HG03025 (cell line): Measurements from ENCODE around the gene RNU6-9.
A peak's percentile ranks its signal among the peaks of the same experiment; 100 is the strongest.
"Not testable (repeated sequence)": the region's sequence is repeated elsewhere in the genome, so short reads cannot be mapped to it uniquely, and the experiment has no call there.

ENCODE experiments used
- ATAC-seq: cut with Tn5 transposase; IDR thresholded peaks from one replicate; pipeline ENCODE4 v1.9.1; 2021; ENCODE audit warnings: mild to moderate bottlenecking, moderate library complexity; ENCODE audit not compliant: unreplicated experiment, low FRiP score

Gene RNU6-9

DNA sequence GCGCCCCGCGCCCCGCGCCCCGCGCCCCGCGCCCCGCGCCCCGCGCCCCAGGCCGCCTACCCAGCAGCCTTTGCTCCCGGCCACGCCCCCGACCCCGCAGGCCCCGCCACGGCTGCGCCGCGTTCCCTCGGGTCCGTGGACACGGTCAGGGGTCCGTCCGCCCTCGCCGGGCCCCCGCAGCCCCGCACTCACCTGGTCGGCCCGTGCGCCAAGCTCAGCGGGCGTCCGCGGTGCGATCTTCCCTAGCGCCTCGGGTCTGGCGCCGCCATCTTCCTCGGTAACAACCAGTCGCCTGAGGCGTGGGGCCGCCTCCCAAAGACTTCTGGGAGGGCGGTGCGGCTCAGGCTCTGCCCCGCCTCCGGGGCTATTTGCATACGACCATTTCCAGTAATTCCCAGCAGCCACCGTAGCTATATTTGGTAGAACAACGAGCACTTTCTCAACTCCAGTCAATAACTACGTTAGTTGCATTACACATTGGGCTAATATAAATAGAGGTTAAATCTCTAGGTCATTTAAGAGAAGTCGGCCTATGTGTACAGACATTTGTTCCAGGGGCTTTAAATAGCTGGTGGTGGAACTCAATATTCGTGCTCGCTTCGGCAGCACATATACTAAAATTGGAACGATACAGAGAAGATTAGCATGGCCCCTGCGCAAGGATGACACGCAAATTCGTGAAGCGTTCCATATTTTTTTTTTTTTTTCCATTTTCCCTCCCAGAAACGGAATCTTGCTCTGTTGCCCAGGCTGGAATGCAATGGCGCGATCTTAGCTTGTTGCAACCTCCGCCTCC, at the start of gene RNU6-9, which contains the start of gene MED16:
Gene RNU6-9 (plus strand): TSS at position 591 of the 796 bp plus-strand sequence.
Gene MED16 (minus strand): TSS at position 294 of the 796 bp plus-strand sequence. CDS start 2,056 bp downstream, outside the sequence.
- peak; percentile 70 for ATAC-seq

DNA sequence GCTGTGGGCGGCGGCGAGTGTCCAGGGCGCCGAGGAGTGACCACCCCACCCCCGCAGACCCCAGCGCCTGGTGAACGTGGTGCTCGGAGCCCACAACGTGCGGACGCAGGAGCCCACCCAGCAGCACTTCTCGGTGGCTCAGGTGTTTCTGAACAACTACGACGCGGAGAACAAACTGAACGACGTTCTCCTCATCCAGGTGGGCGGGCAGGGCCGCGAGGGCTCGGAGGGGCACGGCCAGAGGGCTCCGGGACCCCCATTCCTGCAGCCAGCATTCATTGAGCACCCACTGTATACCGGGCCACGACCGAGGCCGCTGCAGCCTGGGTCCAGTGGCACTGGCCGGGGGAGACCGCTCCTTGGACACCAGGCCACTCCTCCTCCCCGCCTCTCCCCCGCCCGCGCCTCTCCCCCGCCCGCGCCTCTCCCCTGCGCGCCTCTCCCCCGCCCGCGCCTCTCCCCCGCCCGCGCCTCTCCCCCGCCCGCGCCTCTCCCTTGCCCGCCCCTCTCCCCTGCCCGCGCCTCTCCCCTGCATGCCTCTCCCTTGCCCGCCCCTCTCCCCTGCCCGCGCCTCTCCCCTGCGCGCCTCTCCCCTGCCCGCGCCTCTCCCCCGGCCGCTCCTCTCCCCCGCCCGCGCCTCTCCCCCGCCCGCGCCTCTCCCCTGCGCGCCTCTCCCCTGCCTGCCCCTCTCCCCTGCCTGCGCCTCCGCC, 49.3 kb upstream of the RNU6-9 start:
- no peak for ATAC-seq

DNA sequence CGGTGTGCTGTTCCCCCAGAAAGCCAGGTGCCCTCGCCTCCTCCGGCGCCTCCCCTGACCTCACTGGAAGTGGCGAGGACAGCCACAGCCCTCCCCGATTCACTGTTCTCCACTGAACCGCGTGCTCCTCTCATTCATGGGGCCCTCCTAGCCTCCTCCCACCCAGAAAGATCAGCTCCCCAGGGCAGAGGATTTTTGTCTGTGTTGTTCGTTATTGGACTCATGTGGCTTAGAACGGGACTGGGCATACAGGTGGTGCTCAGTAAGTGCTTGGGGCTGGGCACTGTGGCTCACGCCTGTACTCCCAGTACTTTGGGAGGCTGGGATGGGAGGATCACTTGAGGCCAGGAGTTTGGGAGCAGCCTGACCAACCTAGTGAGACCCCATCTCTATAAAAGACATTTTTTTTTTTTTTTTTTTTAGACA, 48.7 kb upstream of the RNU6-9 start:
- ATAC-seq: no peak

DNA sequence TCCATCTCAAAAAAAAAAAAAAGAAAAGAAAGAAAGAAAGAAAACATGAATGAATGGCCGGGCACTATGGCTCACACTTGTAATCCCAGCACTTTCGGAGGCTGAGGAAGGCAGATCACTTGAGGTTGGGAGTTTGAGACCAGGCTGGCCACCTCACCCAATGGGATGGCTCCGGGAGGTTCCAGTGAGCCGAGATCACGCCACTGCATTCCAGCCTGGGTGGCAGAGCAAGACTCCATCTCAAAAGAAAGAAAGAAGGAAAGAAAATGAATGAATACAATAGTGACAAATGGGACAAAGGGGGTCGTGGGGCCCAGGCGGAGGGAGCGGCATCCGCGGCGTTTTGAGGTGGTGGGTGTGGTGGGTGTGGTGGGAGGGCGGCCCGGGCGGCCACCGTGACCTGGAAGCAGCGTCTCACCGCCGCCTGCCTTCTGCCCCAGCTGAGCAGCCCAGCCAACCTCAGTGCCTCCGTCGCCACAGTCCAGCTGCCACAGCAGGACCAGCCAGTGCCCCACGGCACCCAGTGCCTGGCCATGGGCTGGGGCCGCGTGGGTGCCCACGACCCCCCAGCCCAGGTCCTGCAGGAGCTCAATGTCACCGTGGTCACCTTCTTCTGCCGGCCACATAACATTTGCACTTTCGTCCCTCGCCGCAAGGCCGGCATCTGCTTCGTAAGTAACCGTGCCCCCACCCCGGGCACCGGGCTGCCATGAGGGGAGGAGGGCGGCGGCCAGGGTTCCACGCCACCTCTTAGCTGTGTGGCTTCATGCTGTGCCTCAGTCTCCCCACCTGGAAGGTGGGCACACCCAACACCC, 47.4 kb upstream of the RNU6-9 start:
- ATAC-seq: no peak

DNA sequence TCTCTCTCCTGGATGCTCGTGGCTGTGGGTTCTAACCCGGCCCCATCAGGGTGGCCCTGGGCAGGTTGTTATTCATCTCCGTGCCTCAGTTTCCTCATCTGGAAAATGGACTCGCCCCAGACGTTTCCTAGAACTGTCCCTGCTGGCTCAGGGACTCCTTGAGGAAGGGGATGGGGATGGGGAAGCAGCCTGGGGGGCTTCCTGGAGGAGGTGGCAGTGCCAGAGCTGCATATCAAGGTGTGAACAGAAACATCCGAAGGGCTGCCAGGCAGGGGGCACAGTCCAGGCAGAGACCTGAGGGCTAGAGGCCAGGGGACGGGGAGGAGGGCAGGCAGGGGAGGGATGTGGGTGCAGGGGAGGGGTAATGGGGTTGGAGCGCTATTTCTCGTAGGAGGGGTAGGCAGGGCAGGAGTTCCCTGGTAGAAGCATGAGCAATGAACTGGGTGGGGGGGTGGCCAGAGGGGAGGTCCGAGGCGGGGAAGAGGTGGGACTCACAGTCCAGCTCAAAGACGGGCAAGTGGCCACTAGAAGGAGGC, 44.8 kb upstream of the RNU6-9 start:
- ATAC-seq: no peak

DNA sequence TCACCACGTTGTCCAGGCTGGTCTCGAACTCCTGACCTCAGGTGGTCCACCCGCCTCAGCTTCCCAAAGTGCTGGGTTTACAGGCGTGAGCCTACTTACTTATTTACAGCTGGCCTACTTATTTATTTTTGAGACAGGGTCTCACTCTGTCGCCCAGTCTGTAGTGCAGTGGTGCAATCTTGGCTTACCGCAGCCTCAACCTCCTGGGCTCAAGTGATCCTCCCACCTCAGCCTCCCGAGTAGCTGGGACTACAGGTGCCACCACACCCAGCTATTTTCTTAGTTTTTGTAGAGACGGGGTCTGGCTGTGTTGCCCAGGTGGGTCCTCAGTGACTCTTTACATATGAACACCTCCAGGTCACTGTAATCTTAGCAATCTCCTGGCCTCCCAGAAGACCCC, 44.1 kb upstream of the RNU6-9 start:
- not testable (repeated sequence) for ATAC-seq

DNA sequence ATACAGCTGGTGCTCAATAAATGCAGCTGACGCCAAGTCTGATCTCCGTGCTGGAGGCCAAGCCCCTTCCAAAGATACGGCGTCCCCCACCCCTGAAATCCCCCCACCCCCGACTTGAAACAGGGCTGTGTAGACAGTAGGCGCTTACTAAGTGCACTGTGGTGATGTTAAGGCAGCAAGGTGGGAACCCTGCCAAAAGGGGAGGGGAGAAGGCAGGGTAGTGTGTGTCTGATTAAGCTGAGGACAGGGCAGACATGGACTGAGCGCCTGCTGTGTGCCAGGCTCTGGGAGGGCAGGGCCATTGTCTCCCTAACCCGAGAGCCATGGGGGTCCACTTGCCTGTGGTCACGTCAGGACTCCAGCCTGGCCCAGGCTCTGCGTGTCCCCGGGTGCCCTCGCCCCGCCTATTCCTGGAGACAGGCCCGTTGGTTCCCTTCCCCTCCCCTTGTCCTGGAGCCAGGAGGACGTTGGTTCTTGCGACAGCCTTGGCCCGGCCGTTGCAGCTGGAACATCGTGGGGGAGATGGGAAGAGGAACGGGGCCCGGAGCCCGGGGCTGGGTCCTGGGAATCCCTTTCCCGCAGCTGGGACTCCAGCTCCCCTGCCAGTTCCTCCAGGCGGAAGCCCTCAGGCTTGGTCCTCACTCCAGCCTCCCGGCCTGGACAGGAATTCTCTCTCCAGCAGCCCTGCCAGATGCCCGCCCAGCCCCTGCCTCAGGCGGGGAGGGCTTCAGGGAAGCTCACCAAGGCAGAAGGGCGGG, 42.9 kb upstream of the RNU6-9 start:
- ATAC-seq: no peak

DNA sequence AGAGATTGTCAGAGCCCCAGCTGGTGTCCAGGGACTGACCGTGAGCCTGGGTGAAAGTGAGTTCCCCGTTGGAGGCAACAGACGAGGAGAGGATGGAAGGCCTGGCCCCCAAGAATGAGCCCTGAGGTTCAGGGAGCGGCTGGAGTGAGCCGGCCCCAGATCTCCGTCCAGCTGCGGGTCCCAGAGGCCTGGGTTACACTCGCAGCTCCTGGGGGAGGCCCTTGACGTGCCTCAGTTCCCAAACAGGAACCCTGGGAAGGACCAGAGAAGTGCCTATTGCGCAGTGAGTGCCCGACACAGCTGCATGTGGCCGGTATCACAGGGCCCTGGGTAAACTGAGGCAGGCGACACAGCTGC, 42.3 kb upstream of the RNU6-9 start:
- ATAC-seq: no peak

DNA sequence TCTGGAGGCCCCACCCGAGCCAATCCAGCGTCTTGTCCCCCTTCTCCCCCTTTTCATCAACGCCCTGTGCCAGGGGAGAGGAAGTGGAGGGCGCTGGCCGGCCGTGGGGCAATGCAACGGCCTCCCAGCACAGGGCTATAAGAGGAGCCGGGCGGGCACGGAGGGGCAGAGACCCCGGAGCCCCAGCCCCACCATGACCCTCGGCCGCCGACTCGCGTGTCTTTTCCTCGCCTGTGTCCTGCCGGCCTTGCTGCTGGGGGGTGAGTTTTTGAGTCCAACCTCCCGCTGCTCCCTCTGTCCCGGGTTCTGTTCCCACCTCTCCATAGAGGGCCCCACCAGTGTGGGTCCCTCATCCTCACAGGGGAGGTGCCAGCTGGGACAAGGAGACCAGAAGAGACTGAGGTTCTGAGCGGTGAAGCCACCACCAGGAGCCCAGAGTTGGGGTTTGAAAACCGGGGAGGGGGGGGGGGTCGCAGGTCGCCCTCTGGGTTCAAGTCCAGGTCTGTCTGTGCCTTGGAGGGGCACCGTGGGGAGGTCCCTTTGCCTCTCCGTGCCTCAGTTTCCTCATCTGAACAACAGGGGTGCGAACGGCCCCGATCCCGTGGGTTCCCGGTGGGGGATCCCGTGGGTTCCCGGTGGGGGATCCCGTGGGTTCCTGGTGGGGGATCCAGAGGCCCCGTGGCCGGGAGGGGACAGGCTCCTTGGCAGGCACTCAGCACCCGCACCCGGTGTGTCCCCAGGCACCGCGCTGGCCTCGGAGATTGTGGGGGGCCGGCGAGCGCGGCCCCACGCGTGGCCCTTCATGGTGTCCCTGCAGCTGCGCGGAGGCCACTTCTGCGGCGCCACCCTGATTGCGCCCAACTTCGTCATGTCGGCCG, 40.9 kb upstream of the RNU6-9 start, which contains the start of gene ELANE:
Gene ELANE (plus strand): TSS at position 168 of the 878 bp plus-strand sequence. CDS start 26 bp downstream, at position 194.
- no peak for ATAC-seq

DNA sequence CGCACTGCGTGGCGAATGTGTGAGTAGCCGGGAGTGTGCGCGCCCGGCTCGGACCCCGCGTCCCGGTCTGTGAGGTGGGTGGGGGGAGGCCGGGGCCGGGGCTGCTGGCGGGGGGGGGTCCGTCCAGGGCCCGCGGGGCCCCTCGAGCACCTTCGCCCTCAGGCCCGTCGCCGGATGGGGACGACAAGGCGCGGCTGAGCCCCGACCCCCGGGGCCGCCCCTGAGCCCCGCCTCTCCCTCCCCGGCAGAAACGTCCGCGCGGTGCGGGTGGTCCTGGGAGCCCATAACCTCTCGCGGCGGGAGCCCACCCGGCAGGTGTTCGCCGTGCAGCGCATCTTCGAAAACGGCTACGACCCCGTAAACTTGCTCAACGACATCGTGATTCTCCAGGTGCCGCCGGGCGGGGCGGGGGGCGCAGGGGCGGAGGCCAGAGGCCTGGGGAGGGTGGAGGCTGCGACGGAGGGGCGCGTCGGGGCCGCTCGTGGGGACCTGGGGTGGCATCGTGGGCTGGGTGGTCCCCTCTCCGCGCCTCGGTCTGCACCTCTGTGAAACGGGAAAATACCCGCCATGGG, 40.2 kb upstream of the RNU6-9 start:
- ATAC-seq: no peak

DNA sequence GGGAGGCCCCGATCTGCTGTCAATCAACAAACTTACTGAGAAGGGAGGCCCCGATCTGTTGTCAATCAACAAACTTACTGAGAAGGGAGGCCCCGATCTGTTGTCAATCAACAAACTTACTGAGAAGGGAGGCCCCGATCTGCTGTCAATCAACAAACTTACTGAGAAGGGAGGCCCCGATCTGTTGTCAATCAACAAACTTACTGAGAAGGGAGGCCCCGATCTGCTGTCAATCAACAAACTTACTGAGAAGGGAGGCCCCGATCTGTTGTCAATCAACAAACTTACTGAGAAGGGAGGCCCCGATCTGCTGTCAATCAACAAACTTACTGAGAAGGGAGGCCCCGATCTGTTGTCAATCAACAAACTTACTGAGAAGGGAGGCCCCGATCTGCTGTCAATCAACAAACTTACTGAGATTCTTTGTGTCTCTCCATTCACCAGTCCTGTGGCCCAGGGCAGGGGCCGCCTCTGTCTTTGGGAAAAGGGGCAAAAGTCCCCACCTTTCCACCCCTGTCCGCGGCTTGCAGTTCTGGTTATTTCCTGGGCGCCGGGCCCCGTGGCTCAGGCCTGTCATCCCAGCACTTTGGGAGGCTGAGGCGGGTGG, 39.6 kb upstream of the RNU6-9 start:
- not testable (repeated sequence) for ATAC-seq

DNA sequence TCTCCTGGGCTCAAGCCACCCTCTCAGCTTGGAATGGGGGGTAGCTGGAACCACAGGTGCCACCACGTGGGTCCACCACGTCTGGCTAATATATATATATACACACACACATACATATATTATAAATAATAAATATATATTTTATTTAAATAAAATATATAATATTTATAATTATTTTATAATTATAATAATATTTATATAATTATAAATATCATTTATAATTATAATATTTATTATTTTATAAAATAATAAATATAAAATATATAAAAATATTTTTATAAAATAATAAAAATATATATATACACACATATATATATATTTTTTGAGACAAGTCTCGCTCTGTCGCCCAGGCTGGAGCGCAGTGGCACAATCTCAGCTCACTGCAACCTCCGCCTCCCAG, 38.7 kb upstream of the RNU6-9 start:
- no peak for ATAC-seq

DNA sequence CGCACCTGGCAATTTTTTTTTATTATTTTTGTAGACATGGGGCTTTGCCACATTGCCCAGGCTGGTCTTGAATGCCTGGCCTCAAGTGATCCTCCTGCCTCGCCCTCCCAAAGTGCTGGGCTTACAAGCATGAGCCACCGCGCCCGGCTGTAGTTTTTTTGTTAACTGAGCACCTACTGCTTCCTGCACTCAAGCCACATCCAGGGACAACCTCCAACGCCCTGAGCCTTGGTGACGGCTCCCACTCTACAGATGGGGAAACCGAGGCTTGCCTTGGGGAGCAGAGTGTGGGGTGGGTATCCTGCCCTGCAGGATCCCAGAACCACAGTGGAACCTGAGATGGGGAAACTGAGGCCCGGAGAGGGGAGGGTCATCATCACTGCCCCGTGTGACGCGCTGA, 38.1 kb upstream of the RNU6-9 start:
- ATAC-seq: no peak

DNA sequence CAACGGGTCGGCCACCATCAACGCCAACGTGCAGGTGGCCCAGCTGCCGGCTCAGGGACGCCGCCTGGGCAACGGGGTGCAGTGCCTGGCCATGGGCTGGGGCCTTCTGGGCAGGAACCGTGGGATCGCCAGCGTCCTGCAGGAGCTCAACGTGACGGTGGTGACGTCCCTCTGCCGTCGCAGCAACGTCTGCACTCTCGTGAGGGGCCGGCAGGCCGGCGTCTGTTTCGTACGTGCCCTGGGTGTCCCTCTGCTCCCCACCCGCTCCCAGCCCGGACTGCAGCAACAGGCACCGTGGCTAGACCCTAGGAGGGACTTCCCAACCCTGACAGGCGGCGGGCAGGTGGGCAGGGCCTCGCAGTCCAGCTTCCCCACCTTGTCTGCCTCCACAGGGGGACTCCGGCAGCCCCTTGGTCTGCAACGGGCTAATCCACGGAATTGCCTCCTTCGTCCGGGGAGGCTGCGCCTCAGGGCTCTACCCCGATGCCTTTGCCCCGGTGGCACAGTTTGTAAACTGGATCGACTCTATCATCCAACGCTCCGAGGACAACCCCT, 37.6 kb upstream of the RNU6-9 start:
- ATAC-seq: no peak

DNA sequence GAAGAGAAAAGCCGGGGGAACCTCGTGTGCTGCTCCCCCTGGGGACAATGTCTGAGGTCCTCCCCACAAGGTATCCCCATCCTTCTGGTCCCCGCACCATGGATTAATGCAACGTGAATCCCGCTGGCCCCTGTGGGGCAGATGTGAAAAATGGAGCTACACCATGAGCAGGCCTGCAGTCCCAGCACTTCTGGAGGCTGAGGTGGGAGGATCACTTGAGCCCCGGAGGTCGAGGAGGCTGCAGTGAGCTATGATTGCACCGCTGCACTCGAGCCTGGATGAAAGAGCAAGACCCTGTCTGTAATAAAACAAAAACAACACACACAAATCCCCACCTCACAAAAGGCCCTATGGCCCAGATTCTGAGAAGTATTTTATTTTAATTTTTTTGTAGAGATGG, 35.0 kb upstream of the RNU6-9 start:
- ATAC-seq: no peak

DNA sequence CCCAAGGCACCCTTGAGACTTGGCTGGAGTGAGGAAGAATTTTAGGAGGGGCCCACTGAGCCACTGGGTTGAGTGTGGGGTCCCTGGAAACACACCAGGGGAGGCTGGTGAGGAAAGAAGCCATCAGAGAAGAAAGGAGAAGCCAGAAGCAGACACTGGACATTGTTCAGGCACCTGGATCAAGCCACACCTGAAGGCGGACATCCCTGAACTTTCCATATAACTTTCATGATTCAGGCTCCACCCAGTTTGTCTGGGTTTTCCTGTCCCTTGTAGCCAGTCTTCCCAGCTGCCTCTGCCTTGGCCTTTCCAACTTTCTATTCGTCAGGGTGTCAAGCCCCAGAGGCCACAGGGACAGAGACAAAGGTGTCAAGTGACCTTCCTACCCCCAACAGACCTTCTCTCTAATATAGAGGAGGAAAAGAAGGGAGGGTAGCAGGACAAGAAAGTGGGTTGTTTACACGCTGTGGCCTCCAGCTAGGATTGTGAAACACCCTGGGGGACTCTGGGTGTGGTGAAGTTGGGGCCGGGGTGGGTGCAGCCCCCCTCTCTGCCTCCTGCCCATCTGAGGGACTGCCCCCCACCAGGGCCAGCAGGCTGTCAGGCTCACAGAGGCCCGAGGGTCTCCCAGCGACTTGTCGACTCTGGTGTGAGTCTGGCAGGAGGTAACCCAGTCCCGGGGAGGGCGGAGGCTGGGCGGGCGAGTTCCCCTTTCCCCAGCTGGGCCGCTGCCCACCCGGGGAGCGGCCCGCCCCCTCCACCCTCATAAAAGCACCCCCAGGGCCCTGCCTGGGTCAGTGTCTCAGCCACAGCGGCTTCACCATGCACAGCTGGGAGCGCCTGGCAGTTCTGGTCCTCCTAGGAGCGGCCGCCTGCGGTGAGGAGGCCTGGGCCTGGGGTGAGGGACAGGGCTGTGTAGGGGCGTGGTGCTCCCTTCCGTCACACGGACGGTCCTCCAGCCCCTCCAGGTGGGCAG, 34.1 kb upstream of the RNU6-9 start, which contains the start of gene CFD:
Gene CFD (plus strand): TSS at position 797 of the 976 bp plus-strand sequence. CDS start 26 bp downstream, at position 823.
- ATAC-seq: no peak
